ENCODE results near the gene SEPTIN12. TPM values are rescaled to one million over a fixed set of nuclear protein-coding genes. Genes with fewer than 3 reads are reported as not detected.

SEPTIN12 gene
- total and polyA plus RNA-seq, 7 donors = 2.5 TPM; not detected in 6

- peak; percentile 72 for DNase-seq
- no peak for TF ChIP-seq POLR2A (IDR thresholded peaks at IDR 0.05)
- no peak for TF ChIP-seq POLR2AphosphoS5 (IDR thresholded peaks at IDR 0.05)
- TF ChIP-seq CTCF (IDR thresholded peaks at IDR 0.05) = no peak
- no peak for TF ChIP-seq EP300 (IDR thresholded peaks at IDR 0.05)
- 26 to 46% methylated on average over 17 of the region's 17 CpGs for WGBS, 2 donors
- Histone ChIP-seq H3K36me3 (peaks cover under 1 to 24% (median 14%) of the 10 kb centered on the region in 4 donors), H3K4me1 (peaks cover 0 to 38% (median 29%) of the 10 kb centered on the region in 4 donors), H3K9me3 (no peaks in the 10 kb centered on the region), H3K27ac (peak overlapping the region; percentile 91 to 92 (median 92)), H3K27me3 (no peaks in the 10 kb centered on the region), H3K4me3 (peak overlapping the region; percentile 39 to 93 (median 70))
- intact Hi-C loops (cut with DNase I) = loop anchor here (2.0 kb wide), 4 partner anchors 33 to 189 kb away; partner anchors contain the start of genes ANKS3, DNAAF8, GLYR1 and UBN1
Observed at GRCh38 chr16:4767872-4768548, 20.1 kb downstream of the SEPTIN12 start.

- peaks cover 0 to 38% (median 35%) of the 10 kb centered on the region in 4 donors for H3K4me1 ChIP-seq
- peaks cover 10 to 33% (median 22%) of the 10 kb centered on the region in 4 donors for H3K36me3 ChIP-seq
- H3K27me3 ChIP-seq = no peaks in the 10 kb centered on the region
- no peaks in the 10 kb centered on the region for H3K9me3 ChIP-seq
- TF ChIP-seq POLR2A (IDR thresholded peaks at IDR 0.05) = peak; percentile 37 to 38
- TF ChIP-seq POLR2AphosphoS5 (IDR thresholded peaks at IDR 0.05) = peak; percentile 66 to 93 (median 85)
- TF ChIP-seq EP300 (IDR thresholded peaks at IDR 0.05) = no peak
- no peak for TF ChIP-seq CTCF (IDR thresholded peaks at IDR 0.05)
- peak; percentile 98 for DNase-seq
- WGBS, 2 donors = 1 to 2% methylated on average over 72 of the region's 72 CpGs
- intact Hi-C loops (cut with DNase I) = loop anchor here (2.0 kb wide), 1 partner anchor 32 kb away; the partner anchor contains the start of genes ANKS3 and DNAAF8
- peak within 1 kb of the TSS; percentile 80 to 96 (median 88) for H3K4me3 ChIP-seq
- peak within 1 kb of the TSS; percentile 91 to 92 (median 92) for H3K27ac ChIP-seq
Observed at GRCh38 chr16:4766875-4767628, 21.1 kb downstream of the SEPTIN12 start, which contains the start of gene ZNF500. Gene ZNF500, minus strand, starts transcription at chr16:4767162. Its CDS starts 1,184 bp downstream, at chr16:4765978.

- Histone ChIP-seq H3K27me3 (no peaks in the 10 kb centered on the region), H3K36me3 (peaks cover 16 to 46% (median 30%) of the 10 kb centered on the region in 4 donors), H3K4me3 (peak overlapping the region; percentile 80 to 96 (median 88)), H3K27ac (peak overlapping the region in 3 of 4 donors; percentile 91 to 92 (median 91)), H3K4me1 (peaks cover 0 to 38% (median 35%) of the 10 kb centered on the region in 4 donors), H3K9me3 (no peaks in the 10 kb centered on the region)
- WGBS, 2 donors = 76 to 77% methylated on average over 26 of the region's 26 CpGs
- intact Hi-C loops (cut with DNase I) = loop anchor here (2.0 kb wide), 1 partner anchor 31 kb away; the partner anchor contains the start of genes ANKS3 and DNAAF8
- TF ChIP-seq POLR2A (IDR thresholded peaks at IDR 0.05) = no peak
- no peak for DNase-seq
Observed at GRCh38 chr16:4765511-4766474, 22.4 kb downstream of the SEPTIN12 start.

- no peak overlapping the region for H3K4me3 ChIP-seq
- no peak for DNase-seq
- WGBS, 2 donors = 94% methylated on average over 7 of the region's 7 CpGs
- no peaks in the 10 kb centered on the region for H3K27me3 ChIP-seq
- intact Hi-C loops (cut with DNase I) = no loop called here
- peaks cover 26 to 65% (median 44%) of the 10 kb centered on the region in 4 donors for H3K36me3 ChIP-seq
- peaks cover 0 to 33% (median 32%) of the 10 kb centered on the region in 4 donors for H3K4me1 ChIP-seq
- H3K27ac ChIP-seq = no peak overlapping the region
- H3K9me3 ChIP-seq = no peaks in the 10 kb centered on the region
- no peak for TF ChIP-seq POLR2A (IDR thresholded peaks at IDR 0.05)
- TF ChIP-seq POLR2AphosphoS5 (IDR thresholded peaks at IDR 0.05) = no peak
Observed at GRCh38 chr16:4763791-4764190, 24.4 kb downstream of the SEPTIN12 start.

- Histone ChIP-seq H3K4me1 (peaks cover 0 to 24% (median 20%) of the 10 kb centered on the region in 4 donors), H3K27ac (no peak overlapping the region), H3K4me3 (no peak overlapping the region), H3K36me3 (peaks cover 26 to 80% (median 56%) of the 10 kb centered on the region in 4 donors), H3K9me3 (no peaks in the 10 kb centered on the region), H3K27me3 (no peaks in the 10 kb centered on the region)
- DNase-seq = no peak
- intact Hi-C loops (cut with DNase I) = no loop called here
- 95 to 96% methylated on average over 9 of the region's 9 CpGs for WGBS, 2 donors
- no peak for TF ChIP-seq POLR2A (IDR thresholded peaks at IDR 0.05)
- no peak for TF ChIP-seq POLR2AphosphoS5 (IDR thresholded peaks at IDR 0.05)
- TF ChIP-seq CTCF (IDR thresholded peaks at IDR 0.05) = no peak
- no peak for TF ChIP-seq EP300 (IDR thresholded peaks at IDR 0.05)
Observed at GRCh38 chr16:4762205-4762604, 25.9 kb downstream of the SEPTIN12 start.
